Glomerular endothelial cell (primary cell): ENCODE data around the gene KRT33A. TPM values are rescaled to one million over a fixed set of nuclear protein-coding genes. Genes with fewer than 3 reads are reported as not detected.
"Not testable (repeated sequence)": the region's sequence is repeated elsewhere in the genome, so short reads cannot be mapped to it uniquely, and the experiment has no call there.

ENCODE experiments used
- DNase-seq: peaks from one replicate; pipeline ENCODE4 v3.0.0-alpha.2; 2011; ENCODE audit warnings: low read depth, low spot score; ENCODE audit errors: extremely low read depth
- total RNA-seq: library from RNA; depleted of rRNA; stranded (reverse); fragments of >200 nt; gene quantifications from 2 replicates; pipeline ENCODE4 v1.2.3, GENCODE V29; 2015

KRT33A gene
- total RNA-seq, 1 donor from 2014 or later, result not detected

DNA sequence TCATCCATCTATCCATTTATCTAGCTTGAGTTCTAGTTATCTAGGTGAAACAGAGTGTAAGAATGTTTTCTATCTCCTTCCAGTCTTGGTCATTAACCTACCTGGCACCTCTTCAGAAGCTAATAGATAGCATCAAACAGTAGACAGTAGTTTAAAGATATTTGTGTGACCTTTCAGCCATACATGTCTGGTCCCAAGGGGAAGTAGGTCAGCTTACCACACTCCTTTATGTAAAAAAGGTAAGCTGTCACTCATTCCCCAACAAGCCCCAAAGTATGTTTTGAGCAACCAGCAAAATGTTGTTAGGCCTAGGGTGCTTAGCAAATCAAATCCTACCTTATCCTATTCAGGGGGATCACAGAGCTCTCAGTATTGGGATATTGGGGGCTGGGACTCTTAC is 15.4 kb upstream of the KRT33A start:
- DNase-seq, result no peak

DNA sequence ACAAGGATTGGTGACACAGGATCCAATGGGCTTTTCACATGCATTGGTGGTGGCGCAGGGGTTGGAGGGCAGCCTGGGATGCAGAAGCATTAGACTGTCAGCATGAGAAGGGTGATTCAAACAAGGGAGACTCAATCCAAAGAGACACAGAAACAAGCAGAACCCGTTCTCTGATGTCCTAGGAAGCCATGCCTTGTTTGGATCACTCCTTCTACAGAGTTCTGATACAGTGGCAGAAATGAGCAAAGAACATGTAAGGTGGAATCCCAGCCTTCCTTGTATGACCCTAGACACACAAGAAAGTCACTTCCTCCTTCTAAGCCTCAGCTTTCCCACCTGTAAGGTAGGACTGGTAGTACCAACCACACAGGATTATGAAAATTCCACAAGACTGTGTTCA is 13.3 kb upstream of the KRT33A start:
- no peak for DNase-seq

DNA sequence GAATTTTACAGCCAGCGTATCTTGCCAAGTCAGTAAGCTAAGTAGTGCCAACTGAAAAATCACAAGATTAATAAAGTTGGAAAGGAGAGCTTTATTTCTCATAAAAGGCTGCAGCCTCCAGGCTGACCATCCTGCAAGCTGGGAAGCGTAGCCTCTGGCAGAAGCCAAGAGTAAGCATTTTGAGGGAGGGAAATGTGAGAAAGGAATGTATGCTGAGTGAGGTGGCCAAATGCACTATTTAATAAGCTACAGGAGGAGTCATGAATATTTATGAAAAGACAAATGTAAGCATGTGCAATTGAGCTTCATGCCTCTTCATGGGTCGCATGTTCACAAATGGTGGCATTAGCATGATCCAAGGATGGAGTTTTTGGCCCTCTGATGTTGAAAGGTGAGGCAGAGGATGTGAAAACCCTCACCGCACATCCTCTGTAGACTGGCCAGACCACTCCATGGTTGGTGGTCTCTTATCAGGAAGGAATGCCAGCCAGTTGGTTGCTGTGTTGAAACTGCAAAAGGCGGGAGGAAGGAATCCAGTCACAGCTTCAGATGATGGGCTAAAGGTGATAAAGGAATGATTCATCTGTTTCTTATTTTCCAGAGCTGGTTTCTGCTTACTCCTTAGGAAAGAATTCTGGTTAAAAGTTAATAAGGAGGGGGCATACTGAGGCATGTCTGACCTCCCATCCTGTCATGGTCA is 9.8 kb upstream of the KRT33A start:
- no peak for DNase-seq

DNA sequence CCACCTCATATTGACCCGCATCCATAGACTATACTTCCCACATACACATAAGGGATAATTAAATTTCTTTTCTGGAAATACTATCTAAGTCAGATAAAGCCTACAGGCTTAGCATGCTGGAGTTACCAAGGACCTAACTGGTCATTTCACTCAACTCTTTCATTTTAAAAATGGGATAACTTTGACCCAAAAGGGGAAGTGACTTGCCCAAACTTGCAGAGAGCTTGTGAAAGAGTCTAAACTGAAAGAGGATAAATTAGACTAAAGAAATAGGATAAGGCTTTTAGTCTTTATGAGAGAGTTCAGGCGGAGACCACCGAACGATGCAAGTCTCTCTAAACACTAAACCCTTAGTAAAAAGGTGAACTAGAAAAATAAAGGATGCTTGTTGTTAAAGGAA is 3.9 kb upstream of the KRT33A start:
- no peak for DNase-seq

DNA sequence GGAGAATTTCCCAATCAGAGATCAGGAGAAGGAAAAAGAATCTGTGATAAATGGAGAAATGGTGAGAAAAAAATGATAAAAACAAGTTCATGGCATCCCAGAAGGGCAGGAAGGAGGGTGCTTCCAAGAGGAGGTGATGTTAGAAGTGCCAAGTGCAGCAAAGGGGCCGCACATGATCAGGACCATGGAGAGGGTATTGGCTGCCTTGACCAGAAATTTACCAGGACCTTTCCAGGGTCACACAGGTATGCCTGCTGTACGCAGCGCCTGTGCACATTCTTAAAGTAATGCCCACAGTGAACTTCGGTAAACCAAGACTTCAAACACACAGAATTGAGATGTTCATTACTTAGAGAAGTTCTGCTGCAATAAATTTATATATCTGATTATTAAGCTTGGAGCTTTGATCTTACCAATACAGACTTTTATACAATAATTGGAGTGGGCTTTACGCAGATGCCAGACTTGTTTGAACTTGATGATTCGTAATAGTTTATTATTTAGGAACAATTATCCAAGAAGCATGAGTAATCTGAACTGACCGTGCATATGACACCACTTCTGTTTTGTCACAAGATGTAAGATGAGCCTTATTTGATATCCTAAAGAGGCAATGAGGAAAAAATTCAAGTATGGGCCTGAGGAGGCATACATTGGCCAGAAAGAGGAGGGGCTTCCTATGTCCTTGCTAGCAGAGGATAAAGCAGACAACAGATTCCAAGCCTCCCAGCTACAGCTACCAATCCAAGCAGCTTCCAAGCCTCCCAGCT is 2.2 kb upstream of the KRT33A start:
- DNase-seq, result no peak

DNA sequence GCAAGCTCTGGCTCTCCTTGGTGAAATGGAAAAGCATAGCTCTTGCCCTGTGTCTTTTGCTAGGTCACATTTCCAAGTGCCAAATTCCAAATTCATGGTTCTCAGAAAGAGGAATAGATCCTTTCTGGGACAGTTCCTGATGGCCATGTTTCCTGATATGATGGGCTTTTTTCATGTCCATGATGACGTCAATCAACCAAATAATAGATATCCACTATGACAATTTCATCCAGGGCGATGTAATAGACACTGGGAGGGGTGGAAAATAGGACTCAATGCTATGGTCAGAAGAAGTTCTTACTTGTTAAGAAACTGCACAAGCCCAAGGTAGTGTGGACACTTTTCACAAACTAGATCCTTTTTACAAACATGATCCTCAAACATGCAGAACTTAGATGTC is 549 bp upstream of the KRT33A start:
- DNase-seq, result no peak

DNA sequence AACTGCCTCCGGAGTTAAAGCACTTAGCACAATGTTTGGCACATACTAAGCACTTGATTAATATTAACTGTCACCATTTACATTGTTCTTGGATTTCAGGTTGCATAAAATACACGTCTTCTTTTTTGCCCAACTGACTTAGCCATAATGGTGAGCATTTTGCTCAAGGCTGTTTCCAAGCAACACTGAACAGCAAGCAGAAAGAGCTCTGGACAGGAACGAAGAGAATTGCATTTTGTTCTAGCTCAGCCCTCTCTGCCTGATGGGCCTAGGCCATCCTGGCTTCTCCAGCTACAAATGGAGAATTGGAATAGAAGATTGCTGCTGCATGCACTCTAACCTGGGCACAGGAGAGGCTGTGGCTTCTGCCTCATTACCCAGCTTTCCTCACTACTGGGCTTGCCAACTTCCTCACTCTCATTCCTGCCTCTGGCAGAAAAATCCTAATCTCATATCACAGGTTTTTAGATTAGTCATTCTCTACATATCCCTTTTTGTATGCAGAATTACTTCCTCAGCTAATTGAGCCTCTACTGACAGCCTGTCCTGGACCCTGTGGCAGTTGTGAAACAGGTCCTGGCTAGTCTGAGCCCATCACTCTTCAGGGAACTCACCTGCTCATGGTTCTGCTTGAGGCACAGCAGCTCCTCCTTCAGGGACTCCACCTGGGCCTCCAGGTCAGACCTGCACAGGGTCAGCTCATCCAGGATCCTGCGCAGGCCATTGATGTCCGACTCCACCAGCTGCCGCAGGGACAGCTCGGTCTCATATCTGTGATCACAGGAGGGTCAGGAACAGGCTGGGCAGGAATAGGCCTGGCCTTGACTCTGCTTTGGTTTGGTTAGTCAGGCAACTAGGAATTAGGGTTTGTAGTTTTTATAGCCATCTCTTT is 2.5 kb downstream of the KRT33A start:
- DNase-seq, result no peak

DNA sequence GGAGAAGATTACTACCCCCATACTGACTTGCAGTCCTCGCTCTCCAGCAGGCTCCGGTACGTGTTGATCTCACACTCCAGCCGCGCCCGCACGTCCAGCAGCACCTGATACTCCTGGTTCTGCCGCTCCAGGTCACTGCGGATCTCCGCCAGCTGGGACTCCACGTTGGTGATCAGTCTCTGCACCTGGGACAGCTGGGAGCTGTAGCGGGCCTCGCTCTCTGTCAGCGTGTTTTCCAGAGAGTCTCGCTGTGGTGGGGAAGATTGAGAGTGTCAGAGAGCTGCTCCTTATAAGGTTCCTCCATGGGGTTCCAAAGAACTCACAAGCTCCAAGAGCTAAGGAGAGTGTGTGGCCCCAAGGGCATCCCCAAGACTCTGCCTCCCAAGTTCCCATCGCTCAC is 4.2 kb downstream of the KRT33A start:
- not testable (repeated sequence) for DNase-seq

DNA sequence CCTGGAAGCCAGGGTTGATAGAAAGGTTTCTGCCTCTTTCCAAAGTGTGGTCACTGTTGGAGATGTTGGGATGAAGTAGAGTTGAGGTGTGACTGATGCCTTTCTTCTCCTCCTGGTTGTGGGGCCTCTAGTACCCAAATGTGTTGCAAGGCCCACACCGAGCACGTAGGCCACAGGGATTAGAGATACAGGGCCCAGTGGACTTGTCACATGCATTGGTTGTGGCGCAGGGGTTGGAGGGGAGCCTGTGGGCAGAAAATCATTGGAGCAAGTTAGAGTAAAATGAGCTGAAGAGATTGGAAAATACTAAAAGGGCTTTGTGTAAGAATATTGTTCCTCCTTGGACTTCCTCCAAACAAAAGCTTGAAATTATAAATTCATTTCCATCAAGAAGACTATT is 4.6 kb downstream of the KRT33A start:
- no peak for DNase-seq

DNA sequence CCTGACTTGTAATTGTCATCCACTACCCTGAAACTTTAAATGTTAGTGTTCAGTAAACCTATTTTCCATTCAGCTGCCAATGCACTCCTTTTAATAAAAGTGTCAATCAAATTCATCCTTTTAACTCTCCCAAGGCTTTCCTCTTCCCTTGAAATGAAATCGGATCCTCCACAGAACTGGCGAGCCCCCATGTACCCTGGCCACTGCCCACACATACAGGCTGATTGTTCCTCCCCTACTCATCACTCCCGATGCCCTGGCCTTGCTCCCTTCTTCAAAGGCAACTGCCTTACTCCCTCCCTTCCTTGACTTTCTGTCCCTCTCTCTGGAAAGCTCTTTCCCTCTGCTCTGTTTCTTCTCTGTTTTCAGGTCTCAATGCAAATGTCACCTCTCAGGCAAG is 7.6 kb downstream of the KRT33A start:
- DNase-seq, result no peak

DNA sequence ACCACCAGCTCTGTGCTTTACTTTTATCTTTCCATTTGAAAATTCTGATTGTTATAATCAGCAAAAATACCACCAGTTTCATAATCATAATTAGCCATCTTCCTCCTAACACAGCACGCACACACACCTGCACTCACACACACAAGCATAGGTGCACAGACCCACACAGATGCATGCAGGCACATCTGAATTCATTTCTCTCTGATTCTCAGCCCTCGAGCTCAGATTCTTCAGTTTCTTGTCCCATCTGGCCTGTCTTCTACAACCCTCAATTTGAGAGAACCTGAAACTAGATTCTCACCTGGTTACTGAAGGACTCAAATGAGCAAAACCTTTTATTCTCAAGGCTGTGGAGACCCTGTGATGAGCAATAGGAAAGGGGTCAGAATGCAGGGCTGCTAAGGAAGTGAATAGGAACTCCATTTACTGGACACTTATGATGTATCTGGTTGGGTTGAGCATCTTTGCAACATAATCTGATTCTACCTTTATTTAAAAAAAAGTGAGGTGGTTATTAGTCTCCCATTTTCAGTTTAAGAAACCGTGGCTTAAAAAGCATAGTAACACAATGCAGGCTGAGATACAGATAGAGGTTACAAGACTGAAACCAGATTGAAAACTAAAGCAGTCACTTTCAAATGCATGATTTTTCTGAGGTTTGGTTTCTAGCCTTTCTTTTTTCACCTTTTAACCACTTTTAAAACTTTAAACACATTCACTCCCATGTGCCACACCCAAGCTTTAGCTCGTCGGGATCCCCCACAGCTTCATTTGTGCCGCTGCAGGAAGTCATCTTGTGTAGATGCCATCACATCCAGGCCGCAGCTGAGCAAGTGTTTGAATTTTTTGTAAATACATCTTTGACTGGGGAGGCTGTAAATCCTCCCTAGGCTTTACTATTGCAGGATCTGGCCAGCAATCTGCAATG is 9.4 kb downstream of the KRT33A start:
- DNase-seq, result no peak

DNA sequence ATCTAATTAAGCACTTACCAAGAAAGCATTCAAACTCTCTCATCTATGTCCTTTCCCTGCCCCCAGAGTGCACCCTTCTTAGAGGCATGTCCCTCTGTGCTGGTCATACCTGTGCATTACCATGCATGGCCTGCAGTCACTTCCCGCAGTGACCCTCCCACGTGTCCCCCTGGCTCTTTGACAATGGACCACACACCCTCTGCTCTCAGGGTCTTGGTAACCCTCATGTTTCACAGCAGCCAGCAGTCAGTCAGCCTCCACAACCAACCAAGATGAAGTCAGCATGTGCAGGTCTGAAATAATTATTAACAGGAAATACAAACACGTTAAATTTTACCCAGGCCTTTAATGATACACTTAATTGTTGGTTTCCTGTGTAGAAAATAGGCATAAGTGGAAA is 10.1 kb downstream of the KRT33A start:
- DNase-seq, result no peak

DNA sequence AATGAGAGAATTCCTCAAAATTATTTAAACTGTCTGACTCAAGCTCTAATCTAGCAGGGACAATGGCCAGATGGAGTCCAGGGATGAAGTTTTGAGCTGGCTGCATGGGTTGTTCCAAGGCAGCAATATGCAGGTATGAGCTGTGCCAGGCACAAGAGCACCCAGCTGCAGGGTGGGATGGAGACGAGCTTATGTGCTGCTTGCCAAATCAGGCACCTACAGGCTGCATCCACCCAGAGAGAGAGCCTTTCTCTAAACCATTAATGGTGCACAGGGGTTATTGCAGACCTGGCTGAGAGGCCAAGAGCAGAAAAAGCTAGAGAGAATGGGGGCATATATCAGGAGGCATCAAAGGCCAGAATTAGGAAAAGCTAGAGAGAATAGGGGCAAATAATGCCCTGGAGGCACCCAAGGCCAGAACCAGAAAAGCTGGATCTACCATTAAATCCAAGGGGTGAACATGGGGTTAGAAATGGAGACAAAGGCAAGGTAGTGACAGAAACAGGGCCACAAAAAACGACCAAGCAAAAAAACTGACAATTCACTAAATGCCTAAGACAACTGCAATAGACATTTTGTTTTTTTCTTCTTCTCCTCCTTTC is 11.0 kb downstream of the KRT33A start:
- DNase-seq, result no peak

DNA sequence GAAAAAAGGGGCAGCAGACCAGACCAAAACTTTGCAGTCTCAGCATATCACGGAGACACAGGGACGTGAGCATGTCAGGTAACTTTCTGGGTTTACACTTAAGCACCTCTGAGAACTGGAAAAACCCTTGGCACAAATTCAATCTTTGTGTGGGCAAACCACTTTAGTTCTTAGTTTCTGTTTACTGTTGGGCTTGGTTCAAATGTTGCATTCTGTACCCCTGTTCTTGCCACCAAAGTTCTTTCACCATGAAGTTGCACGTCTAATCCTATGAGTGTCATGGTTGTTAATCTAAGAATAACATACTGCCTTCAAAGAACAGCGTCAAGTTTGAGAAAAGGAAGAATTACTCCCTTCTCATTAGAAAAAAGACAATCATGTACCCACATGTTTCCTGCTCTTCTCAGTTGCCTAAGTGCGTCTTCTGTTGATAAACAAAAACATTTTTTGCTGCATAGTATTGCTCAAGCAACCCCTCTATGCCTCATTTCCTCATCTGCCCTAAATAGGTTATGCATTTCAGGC is 11.6 kb downstream of the KRT33A start:
- no peak for DNase-seq

DNA sequence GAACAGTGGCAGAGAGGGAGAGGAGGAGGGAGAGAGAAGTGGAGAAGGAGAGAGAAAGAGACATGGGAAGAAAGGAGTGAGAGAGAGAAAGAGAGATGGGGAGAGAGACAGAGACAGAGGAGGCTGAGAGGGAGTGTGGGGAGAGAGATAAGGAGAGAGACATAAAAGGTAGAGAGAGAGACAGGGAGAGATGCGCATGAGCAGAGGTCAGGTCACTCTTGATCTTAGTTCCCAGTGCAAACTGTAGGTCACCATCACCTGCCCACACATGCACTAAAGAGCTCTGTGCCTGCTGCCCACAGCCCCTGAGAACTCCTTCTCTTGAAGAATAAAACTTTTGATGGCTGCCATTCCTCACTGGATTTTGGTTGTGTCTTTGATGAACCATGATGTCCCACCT is 14.9 kb downstream of the KRT33A start:
- DNase-seq, result no peak

DNA sequence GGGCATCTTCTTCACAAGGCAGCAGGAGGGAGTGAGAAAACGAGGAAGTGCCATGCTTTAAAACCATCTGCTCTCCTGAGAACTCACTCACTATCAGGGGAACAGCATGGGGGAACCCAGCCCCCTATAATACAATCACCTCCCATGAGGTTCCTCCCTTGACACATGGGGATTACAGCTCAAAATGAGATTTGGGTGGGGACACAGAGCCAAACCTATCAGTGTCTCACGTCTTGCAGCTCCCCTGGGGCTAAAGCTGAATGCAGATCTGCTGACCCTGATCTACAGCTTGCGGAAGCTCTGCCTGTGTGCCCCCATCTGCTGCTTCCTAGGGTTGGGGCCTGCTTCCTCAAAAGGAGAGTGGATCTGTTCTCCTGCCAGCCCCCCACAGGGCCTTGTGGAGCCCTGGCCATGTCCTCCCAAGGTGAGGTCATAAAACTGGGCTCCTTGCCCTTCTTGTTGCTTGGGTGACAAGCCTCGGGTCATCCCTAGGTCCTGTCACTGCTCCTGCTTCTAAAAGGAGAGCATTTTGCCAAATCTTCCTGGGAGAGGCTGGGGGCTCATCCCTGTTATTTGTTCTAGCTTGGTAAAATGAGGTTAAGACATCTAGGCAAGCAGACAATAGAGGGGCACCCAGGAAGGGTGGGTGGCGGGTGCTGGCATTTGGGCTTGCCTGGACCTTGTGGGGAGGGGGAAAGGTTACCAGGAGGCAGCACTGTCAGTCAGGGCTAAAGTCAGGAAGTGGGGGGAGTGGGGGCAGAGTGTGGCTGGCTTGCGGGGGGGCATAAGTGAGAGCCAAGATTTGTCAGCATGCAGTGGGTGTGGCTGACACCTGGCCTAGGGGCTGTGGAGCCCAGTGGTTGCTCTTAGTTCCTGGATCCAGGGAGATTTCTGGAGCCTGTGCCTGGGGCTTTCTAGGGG is 16.0 kb downstream of the KRT33A start:
- DNase-seq, result no peak

DNA sequence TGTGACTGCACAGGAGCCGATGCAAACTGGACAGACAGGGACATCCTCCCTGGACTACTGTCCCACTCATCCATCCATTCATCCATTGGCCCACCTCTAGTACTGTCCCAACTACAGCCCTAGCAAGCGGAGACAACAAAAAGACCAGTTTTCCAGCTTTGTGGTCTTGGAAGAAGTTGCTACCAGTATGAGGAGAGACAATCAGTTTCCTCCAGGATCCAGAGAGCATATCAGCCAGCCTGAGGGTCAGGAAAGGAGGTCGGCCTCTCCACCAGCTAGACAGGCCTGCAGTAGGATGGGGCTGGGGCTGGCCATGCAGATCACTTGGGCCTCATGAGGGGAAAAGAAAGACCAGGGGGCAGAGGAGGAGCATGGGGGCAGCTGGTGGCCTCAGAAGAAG is 16.8 kb downstream of the KRT33A start:
- DNase-seq, result no peak

DNA sequence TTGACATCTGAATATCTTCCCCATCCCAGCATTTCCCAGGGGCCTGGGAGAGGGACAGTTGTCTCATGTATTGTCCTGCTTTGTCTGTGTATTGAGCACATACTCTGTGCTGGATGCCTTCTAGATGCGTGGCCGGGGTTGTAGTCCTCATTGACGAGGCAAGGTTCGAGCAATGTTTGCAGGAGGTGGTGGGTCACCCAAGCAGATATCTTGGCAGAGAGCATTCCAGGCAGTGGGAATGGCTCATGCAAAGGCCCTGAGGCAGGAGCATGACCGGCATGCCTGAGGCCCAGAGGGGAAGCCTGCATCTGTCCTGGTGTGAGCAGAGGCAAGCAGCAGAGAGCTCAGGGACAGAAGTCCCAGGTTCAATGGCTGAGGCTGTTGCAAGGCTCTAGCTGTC is 17.5 kb downstream of the KRT33A start:
- DNase-seq, result no peak

DNA sequence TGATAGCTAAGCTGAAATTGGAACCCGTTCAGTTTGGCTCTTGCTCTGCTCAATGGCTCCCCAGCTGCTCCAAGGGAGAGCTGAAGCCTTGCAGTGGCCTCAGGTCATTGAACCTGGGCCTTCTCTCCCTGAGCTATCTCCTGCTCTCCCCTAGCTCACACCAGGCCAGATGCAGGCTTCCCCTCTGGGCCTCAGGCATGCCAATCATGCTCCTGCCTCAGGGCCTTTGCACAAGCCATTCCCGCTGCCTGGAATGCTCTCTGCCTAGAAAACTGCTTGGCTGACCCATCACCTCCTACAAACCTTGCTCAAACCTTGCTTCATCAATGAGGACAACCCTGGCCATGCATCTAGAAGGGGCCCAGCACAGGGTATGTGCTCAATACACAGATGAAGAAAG is 18.4 kb downstream of the KRT33A start:
- no peak for DNase-seq
